ENCODE measurements around the gene MAPK7.

The MAPK7 gene

GRCh38 chr17:19386974-19387920, 8.9 kb downstream of the MAPK7 start, which contains the start of gene MFAP4 (continued):
- TF ChIP-seq ZFP3 (tag by site-specific recombination; IDR thresholded peaks at IDR 0.05; ENCODE audit: low read depth), result no peak
- TF ChIP-seq PATZ1 (tag by site-specific recombination; IDR thresholded peaks at IDR 0.05), result peak; percentile 70
- TF ChIP-seq ZBTB21 (tag by site-specific recombination; IDR thresholded peaks at IDR 0.05), result 0 out of 2 replicates have a peak, but pooled peaks have one; percentile 20
- no peak for TF ChIP-seq ZNF610 (tag by site-specific recombination; IDR thresholded peaks at IDR 0.05; ENCODE audit: borderline replicate concordance)
- TF ChIP-seq ZNF473 (tag by site-specific recombination; IDR thresholded peaks at IDR 0.05), result 0 out of 2 replicates have a peak, but pooled peaks have one; percentile 18
- TF ChIP-seq ZFP69B (tag by site-specific recombination; IDR thresholded peaks at IDR 0.05), result peak; percentile 94
- peak; percentile 49; the same call in 1 of the 2 replicates for TF ChIP-seq ZSCAN30 (tag by site-specific recombination; IDR thresholded peaks at IDR 0.05)
- peak; percentile 58; the same call in 1 of the 2 replicates for TF ChIP-seq EGR2 (tag by site-specific recombination; IDR thresholded peaks at IDR 0.05; ENCODE audit: low read depth)
- TF ChIP-seq ZNF423 (tag by site-specific recombination; IDR thresholded peaks at IDR 0.05), result peak; percentile 62; the same call in 1 of the 2 replicates
- peak; percentile 93 for TF ChIP-seq GLIS2 (tag by site-specific recombination; IDR thresholded peaks at IDR 0.05)
- peak; percentile 99 for TF ChIP-seq ZNF398 (tag by site-specific recombination; IDR thresholded peaks at IDR 0.05)
- TF ChIP-seq ZBTB20 (tag by site-specific recombination; IDR thresholded peaks at IDR 0.05), result peak; percentile 62; the same call in 1 of the 2 replicates
- peak; percentile 100 for TF ChIP-seq ZIC2 (tag by site-specific recombination; IDR thresholded peaks at IDR 0.05)
- TF ChIP-seq ZBTB48 (tag by site-specific recombination; IDR thresholded peaks at IDR 0.05), result peak; percentile 55
- 0 out of 2 replicates have a peak, but pooled peaks have one; percentile 28 for TF ChIP-seq ZNF24 (tag by site-specific recombination; IDR thresholded peaks at IDR 0.05)
- TF ChIP-seq ZFHX2 (tag by site-specific recombination; conservative IDR thresholded peaks at IDR 0.05), result peak; percentile 94
- TF ChIP-seq ZNF433 (tag by site-specific recombination; IDR thresholded peaks at IDR 0.05; ENCODE audit: low read depth), result no peak
- TF ChIP-seq SCRT2 (tag by site-specific recombination; IDR thresholded peaks at IDR 0.05), result peak; percentile 75
- TF ChIP-seq GLIS1 (tag by site-specific recombination; IDR thresholded peaks at IDR 0.05), result peak; percentile 99
- no peak for TF ChIP-seq ZNF2 (tag by site-specific recombination; IDR thresholded peaks at IDR 0.05)

- no peaks in the 10 kb centered on the region for H3K9me3 ChIP-seq (ENCODE audit: control insufficient read depth, insufficient read depth, low read depth, low read length)
- H3K4me3 ChIP-seq (ENCODE audit: low read depth, low read length), result no peak overlapping the region
- peaks cover 7 to 24% of the 10 kb centered on the region in 2 experiments for H3K36me3 ChIP-seq (ENCODE audit: control insufficient read depth in 2 of 2, insufficient read depth in 1 of 2, low read length in 2 of 2)
- ChIA-PET POLR2A (interaction anchor here (5.6 kb wide), 1 partner anchor 10 kb away, joined by 57 read pairs; the partner anchor contains the start of gene MAPK7), CTCF (interaction anchor here (1.0 to 2.6 kb wide), 4 partner anchors 25 to 60 kb away, joined by 3 to 11 read pairs (median 6); partner anchors contain the start of gene B9D1)
- peak overlapping the region; percentile 53; the same call in 1 of the 2 replicates for H3K27ac ChIP-seq (ENCODE audit: extremely low read depth, low read depth, low read length)
- H3K4me1 ChIP-seq (ENCODE audit: control insufficient read depth, insufficient read depth, low read length), result peaks cover 17% of the 10 kb centered on the region
- TF ChIP-seq ZNF366 (tag by site-specific recombination; conservative IDR thresholded peaks at IDR 0.05) (peak; percentile 70; the same call in 1 of the 2 replicates), ZNF549 (tag by site-specific recombination; IDR thresholded peaks at IDR 0.05) (no peak), ZNF335 (tag by site-specific recombination; conservative IDR thresholded peaks at IDR 0.05) (peak; percentile 84), ZNF398 (tag by site-specific recombination; IDR thresholded peaks at IDR 0.05) (no peak), ZNF558 (tag by site-specific recombination; IDR thresholded peaks at IDR 0.05) (0 out of 2 replicates have a peak, but pooled peaks have one; percentile 37), SALL2 (tag by site-specific recombination; IDR thresholded peaks at IDR 0.05; ENCODE audit: borderline replicate concordance) (no peak), ZBTB20 (tag by site-specific recombination; IDR thresholded peaks at IDR 0.05) (no peak), HOXD13 (CRISPR knock-in tag; IDR thresholded peaks at IDR 0.05; ENCODE audit: borderline replicate concordance) (no peak)
Measured at GRCh38 chr17:19387921-19388521, 9.7 kb downstream of the MAPK7 start.
